GM23248 (cell line): ENCODE results near the gene KCNQ2. TPM values are rescaled to one million over a fixed set of nuclear protein-coding genes. Genes with fewer than 3 reads are reported as not detected.
A peak's percentile ranks its signal among the peaks of the same experiment; 100 is the strongest.

Experiments
- DNase-seq: peaks from one replicate; pipeline ENCODE4 v3.0.0-alpha.2; 2015
- H2AFZ ChIP-seq: fragments of 200-600 bp; sonication (generic); 2 replicates; pipeline ENCODE4 v1.6.1; 2016; ENCODE audit warnings: antibody characterized with exemption
- H3F3A ChIP-seq: fragments of 200-600 bp; sonication (generic); 2 replicates; pipeline ENCODE4 v1.6.1; 2016; ENCODE audit warnings: mild to moderate bottlenecking, antibody characterized with exemption, mixed run types; ENCODE audit not compliant: insufficient read depth
- H3K27ac ChIP-seq: fragments of 200-600 bp; sonication (generic); 2 replicates; pipeline ENCODE4 v1.5.1; 2016; ENCODE audit warnings: mild to moderate bottlenecking
- H3K27me3 ChIP-seq: fragments of 200-600 bp; sonication (generic); replicated peaks from 2 replicates; pipeline ENCODE4 v1.6.1; 2016; ENCODE audit warnings: mild to moderate bottlenecking; ENCODE audit not compliant: insufficient read depth
- H3K36me3 ChIP-seq: fragments of 200-600 bp; sonication (generic); 2 replicates; pipeline ENCODE4 v1.6.1; 2016; ENCODE audit warnings: low read depth, mild to moderate bottlenecking
- H3K4me1 ChIP-seq: fragments of 200-600 bp; sonication (generic); 2 replicates; pipeline ENCODE4 v1.6.1; 2016; ENCODE audit warnings: mild to moderate bottlenecking; ENCODE audit not compliant: insufficient read depth
- H3K4me2 ChIP-seq: fragments of 200-600 bp; sonication (generic); one replicate; pipeline ENCODE4 v1.6.1; 2016; ENCODE audit warnings: mild to moderate bottlenecking; ENCODE audit not compliant: unreplicated experiment
- H3K4me3 ChIP-seq: fragments of 200-600 bp; sonication (generic); 2 replicates; pipeline ENCODE4 v1.5.1; 2016; ENCODE audit warnings: mild to moderate bottlenecking
- H3K79me2 ChIP-seq: fragments of 200-600 bp; sonication (generic); 2 replicates; pipeline ENCODE4 v1.6.1; 2016; ENCODE audit warnings: mild to moderate bottlenecking; ENCODE audit not compliant: insufficient read depth
- H3K9ac ChIP-seq: fragments of 200-600 bp; sonication (generic); 2 replicates; pipeline ENCODE4 v1.6.1; 2016; ENCODE audit warnings: mild to moderate bottlenecking
- H3K9me2 ChIP-seq: fragments of 200-600 bp; sonication (generic); 2 replicates; pipeline ENCODE4 v1.6.1; 2016; ENCODE audit warnings: mixed run types, mild to moderate bottlenecking, moderate library complexity; ENCODE audit not compliant: insufficient read depth
- H3K9me3 ChIP-seq: fragments of 200-600 bp; sonication (generic); one replicate; pipeline ENCODE4 v1.6.1; 2017; ENCODE audit warnings: low read depth
- H4K20me1 ChIP-seq: fragments of 200-600 bp; sonication (generic); 2 replicates; pipeline ENCODE4 v1.6.0; 2016; ENCODE audit not compliant: insufficient read depth
- EZH2 ChIP-seq: fragments of 200-600 bp; sonication (generic); IDR thresholded peaks from 2 replicates; pipeline ENCODE4 v1.6.1; 2018; ENCODE audit warnings: antibody characterized with exemption, mild to moderate bottlenecking; ENCODE audit not compliant: insufficient read depth, poor library complexity, severe bottlenecking
- EZH2phosphoT487 ChIP-seq: fragments of 200-600 bp; sonication (generic); IDR thresholded peaks from 2 replicates; pipeline ENCODE4 v1.6.1; 2018; ENCODE audit warnings: antibody characterized with exemption, moderate library complexity, mild to moderate bottlenecking, low read depth; ENCODE audit not compliant: insufficient read depth
- WGBS, 2 experiments: methylation state at CpG; one replicate each; pipeline ENCODE4 v1.1.6; 2015 to 2017; ENCODE audit warnings: low lambda C conversion rate in 2 of 2, low coverage in 1 of 2; ENCODE audit errors: missing lambda C conversion rate in 2 of 2; 5-methylcytosine and 5-hydroxymethylcytosine counted together
- in situ Hi-C: fragments of 300-500 bp; cut with MboI; formaldehyde crosslinking; loops from 2 replicates; pipeline ENCODE4 v1.15.0; 2020
- polyA plus RNA-seq: library from polyadenylated mRNA; unstranded; fragments of >200 nt; fragmentation: Nextera tagmentation; extraction: Ambion mirVana; gene quantifications from 2 replicates; pipeline ENCODE4 v1.2.1, GENCODE V29; 2016
- total RNA-seq: library from RNA; depleted of rRNA; stranded (reverse); fragments of >200 nt; shearing (Covaris generic); gene quantifications from 2 replicates; pipeline ENCODE4 v1.2.3, GENCODE V29; 2014

The KCNQ2 gene
- total and polyA plus RNA-seq, 2 experiments from 2014 or later = 0.38 TPM; not detected in 1

DNA sequence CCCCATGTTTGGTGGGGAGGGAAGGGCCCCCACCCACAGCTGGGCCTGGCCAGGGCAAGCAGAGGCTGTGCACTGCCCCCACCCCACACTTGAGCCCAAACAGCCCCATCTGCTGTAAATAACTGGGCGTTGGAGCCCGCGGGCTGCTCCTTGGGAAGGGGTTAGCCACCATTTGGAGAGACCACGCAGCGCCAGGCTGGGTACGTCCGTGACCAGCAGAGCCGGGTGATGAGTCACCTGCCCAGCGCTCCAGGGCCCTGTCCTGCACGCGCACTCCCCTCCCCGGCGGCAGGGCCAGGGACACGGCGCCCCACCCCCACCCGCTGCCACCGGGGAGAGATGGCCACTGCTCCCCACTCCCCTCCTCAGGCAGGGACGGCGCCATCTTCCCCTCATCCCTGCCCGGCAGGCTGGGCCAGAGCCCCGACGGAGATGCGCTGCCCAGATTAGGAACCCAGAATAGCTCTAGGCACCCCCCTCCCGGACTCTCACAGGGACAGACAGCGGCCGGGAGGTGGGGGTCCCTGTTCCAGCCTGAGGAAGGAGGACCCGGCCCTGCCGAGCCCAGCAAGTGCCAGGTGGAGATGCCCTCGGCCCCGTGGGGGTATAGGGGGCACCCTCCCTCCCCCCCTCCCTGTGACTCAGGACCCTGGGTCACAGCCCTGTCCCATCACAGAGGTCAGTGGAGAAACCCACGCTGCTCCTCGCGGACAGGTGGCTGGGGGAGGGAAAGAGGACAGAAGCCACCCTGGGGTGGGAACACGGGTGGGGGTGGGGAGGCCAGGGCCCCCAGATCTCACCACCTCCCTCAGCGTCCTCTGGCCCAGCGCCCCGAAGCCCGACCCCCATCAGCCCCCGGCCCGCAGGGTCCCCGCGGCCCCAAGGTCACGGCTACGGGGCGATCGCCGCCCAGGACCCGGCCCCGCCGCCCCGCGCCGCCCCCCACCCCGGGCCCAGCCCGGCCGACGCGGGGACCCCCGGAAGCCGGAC is 25.8 kb upstream of the KCNQ2 start:
- Histone ChIP-seq H3F3A (no peaks in the 10 kb centered on the region), H3K4me2 (no peak overlapping the region), H3K9ac (no peak overlapping the region), H2AFZ (no peak overlapping the region), H3K9me2 (no peaks in the 10 kb centered on the region), H4K20me1 (no peaks in the 10 kb centered on the region), H3K36me3 (no peaks in the 10 kb centered on the region), H3K4me1 (no peaks in the 10 kb centered on the region), H3K9me3 (no peaks in the 10 kb centered on the region), H3K4me3 (no peak overlapping the region), H3K79me2 (no peaks in the 10 kb centered on the region), H3K27me3 (peaks cover 15% of the 10 kb centered on the region; the same call in 1 of the 2 replicates), H3K27ac (no peak overlapping the region)
- peak; percentile 79 for DNase-seq
- 1 to 3% methylated on average over 11 to 32 of the region's 60 CpGs for WGBS, 2 experiments
- in situ Hi-C loops = no loop called here
- TF ChIP-seq EZH2phosphoT487 (no peak), EZH2 (no peak)

DNA sequence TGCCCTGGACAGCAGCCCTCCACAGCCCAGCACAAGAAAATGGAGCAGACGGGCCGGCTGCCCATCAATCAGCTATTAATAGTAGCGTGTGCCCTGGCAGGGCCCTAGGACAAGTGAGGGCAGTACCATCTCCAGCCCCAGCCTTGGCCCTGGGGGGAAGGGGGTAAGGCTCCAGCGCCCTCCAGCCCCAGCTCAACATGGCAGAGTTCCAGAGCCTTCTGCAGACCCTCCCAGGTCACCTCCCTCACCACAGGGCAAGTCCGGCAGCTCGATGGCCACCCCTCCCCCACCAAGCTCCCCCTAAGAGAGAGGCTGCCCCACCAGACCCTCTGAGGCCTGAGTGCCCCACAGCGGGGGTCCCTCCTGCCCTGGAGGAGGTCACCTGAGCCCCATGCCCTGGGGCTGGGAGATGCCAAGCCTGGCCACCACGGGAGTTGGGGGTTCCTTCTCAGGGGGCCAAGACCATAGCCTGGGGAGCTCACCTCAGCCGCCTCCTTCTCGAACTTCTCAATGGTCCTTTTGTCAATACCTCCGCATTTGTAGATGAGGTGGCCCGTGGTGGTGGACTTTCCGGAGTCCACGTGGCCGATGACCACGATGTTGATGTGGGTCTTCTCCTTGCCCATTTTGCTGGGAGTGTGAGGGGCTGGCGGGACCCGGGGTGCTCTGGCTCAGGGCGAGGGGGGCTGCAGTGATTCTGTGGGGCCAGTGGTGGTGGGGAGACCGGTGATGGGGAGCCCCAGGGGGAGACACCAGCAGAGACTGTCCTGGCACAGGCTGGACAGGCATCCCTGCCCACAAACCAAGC is 24.9 kb upstream of the KCNQ2 start:
- no peaks in the 10 kb centered on the region for H3K9me2 ChIP-seq
- 48 to 49% methylated on average over 16 to 20 of the region's 20 CpGs for WGBS, 2 experiments

DNA sequence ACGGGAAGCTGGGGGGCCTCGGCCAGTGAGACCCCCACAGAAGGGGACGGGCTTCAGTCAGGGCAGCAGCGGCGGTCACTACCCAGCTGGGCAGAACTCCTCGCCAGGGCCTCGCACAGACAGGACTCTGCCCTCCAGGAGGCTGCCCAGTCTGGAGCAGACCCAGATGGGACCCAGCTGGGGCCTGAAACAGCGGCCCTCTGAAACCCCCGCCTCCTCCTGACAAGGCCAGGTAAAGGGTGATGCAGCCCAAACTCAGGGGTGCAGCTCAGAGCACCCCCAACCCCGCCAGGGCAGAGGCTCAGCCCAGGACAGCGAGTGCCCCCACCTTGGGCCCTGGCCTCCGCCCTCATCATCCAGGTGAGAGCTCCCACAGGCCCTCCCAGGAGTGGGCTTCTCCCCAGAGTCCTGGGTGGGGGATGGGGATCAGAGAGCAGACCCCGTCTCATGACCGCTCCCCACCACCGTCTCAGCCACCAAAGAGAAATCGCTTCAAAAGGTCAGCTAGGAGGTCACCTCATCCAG is 24.2 kb upstream of the KCNQ2 start:
- Histone ChIP-seq H3K9me3 (no peaks in the 10 kb centered on the region), H3K27ac (no peak overlapping the region), H3F3A (no peaks in the 10 kb centered on the region), H3K79me2 (no peaks in the 10 kb centered on the region), H3K4me2 (peak overlapping the region; percentile 68), H3K4me1 (no peaks in the 10 kb centered on the region), H3K27me3 (peaks cover 15% of the 10 kb centered on the region; the same call in 1 of the 2 replicates), H3K36me3 (no peaks in the 10 kb centered on the region), H3K9me2 (no peaks in the 10 kb centered on the region), H3K9ac (no peak overlapping the region), H3K4me3 (peak overlapping the region; percentile 41), H2AFZ (peak overlapping the region; percentile 14; the same call in 1 of the 2 replicates), H4K20me1 (no peaks in the 10 kb centered on the region)
- WGBS, 2 experiments = 48 to 53% methylated on average over 15 to 16 of the region's 16 CpGs
- no peak for TF ChIP-seq EZH2
- no peak for TF ChIP-seq EZH2phosphoT487
- DNase-seq = no peak
- in situ Hi-C loops = no loop called here

More for the DNA sequence above, 24.9 kb upstream of the KCNQ2 start:
- in situ Hi-C loops = no loop called here
- H3K4me2 ChIP-seq = no peak overlapping the region
- H3K9ac ChIP-seq = no peak overlapping the region
- no peak overlapping the region for H2AFZ ChIP-seq
- no peaks in the 10 kb centered on the region for H4K20me1 ChIP-seq
- H3F3A ChIP-seq = no peaks in the 10 kb centered on the region
- no peaks in the 10 kb centered on the region for H3K79me2 ChIP-seq
- no peak overlapping the region for H3K4me3 ChIP-seq
- H3K9me3 ChIP-seq = no peaks in the 10 kb centered on the region
- DNase-seq = no peak
- no peaks in the 10 kb centered on the region for H3K36me3 ChIP-seq
- TF ChIP-seq EZH2 (no peak), EZH2phosphoT487 (no peak)
- H3K27me3 ChIP-seq = peaks cover 15% of the 10 kb centered on the region; the same call in 1 of the 2 replicates
- H3K27ac ChIP-seq = no peak overlapping the region
- H3K4me1 ChIP-seq = no peaks in the 10 kb centered on the region
